HG02885 (cell line): Measurements from ENCODE around the gene SPRED2.

Experiments
- ATAC-seq: cut with Tn5 transposase; IDR thresholded peaks from one replicate; pipeline ENCODE4 v1.9.1; 2021; ENCODE audit warnings: mild to moderate bottlenecking; ENCODE audit not compliant: unreplicated experiment, poor library complexity

The SPRED2 gene

DNA sequence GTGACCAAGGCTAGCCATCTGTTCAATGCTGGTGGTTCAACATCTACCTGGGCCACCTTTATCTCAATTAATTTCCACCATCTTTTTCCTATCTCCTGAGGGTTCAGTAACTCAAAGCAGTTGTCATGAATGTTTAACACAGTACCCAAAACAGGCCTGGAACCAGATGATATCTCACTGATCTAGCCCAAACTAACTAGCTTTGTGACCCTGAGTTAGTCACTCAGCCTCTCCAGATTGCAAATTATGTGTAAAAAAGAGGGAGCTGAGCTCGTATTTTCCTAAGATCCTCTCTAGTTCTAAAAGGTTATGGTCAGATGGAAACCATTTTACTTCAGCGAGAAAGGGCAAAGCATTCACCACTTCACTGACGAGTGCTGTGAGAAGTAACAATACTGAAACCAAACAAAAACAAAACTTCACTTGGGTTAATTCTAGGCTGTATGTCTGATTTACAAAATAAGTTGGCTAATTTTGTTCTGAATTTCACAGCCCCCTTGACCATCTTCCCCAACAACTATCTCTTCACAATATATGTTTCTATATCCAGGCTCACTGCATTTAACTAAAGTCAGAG is 14.8 kb downstream of the SPRED2 start:
- no peak for ATAC-seq

GRCh38 chr2:65416945-65417344 is 15.5 kb downstream of the SPRED2 start:
- ATAC-seq, result no peak

GRCh38 chr2:65416321-65416720 is 16.1 kb downstream of the SPRED2 start:
- no peak for ATAC-seq

- ATAC-seq, result no peak
Observed at GRCh38 chr2:65415091-65415490, 17.3 kb downstream of the SPRED2 start.

DNA sequence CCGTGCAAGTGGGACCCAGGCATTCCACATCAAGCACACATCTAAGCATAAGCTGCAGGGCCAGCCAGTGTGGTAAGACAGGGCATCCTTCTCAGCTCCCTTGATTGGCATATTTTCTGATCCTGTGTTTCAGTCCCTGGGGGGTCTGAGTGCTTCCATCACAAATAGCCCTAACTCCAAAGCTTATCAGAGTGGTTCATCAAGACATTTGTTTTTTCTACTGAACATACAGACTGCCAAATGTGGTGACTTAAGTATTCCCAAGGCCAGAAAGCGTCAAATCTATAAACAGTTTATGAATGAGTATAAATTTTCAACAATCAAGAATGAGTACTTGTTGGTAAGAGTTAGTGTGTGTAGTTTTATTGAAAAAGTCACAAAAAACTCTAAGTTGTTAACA is 18.8 kb downstream of the SPRED2 start:
- no peak for ATAC-seq

GRCh38 chr2:65413106-65413505 is 19.3 kb downstream of the SPRED2 start:
- no peak for ATAC-seq

- no peak for ATAC-seq
Observed at GRCh38 chr2:65411056-65411795, 21.2 kb downstream of the SPRED2 start.

- no peak for ATAC-seq
Observed at GRCh38 chr2:65409045-65409444, 23.4 kb downstream of the SPRED2 start.

GRCh38 chr2:65407240-65407639 is 25.2 kb downstream of the SPRED2 start:
- ATAC-seq, result no peak

DNA sequence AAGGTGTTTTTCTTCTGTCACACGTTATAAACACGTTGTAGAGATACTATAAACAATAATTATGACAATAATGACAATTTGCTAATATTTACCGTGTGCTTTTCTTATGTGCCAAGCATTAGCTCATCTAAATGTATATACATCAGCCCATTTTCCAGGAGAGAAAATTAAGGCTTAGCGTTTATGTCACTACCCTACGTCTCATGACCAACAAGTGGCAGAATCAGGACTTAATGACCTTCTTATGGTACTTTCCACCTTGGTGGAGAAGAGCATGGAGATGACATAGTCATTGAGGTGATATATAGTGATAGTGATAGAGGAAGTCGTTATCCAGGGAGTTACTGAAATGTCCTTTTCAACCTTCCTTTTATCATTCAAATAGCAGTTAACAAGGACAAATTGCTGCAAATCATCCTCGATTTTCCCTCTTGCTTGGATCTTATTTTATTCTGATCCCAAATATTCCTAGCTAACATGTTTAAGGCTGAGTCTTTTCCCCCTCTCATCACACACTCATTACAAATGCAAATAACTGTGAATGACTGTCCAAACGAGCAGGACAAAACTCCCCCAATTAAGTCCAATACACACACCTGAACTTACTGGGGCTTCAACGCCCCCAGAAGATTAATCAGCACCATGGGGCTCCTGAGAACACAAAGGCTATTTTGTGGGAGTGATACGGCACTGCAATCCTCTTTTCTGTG is 27.3 kb downstream of the SPRED2 start:
- no peak for ATAC-seq

DNA sequence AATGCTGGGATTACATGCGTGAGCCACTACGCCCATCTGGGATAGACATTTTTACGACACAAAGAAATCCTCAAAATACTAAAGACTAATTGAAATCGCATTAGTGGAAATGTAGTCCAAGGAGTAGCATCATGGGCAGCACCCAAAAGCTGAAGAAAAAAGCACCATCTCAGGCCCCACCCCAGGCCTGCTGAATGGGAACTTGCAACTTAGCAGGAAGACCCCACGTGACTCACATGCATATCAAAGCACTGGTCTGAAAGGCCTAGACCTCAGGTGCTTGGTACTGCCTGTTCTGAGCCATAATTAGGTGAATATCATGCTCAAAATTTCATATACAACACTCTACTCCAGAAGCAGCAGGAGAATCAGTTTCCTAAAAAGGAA is 28.9 kb downstream of the SPRED2 start:
- ATAC-seq, result no peak

- no peak for ATAC-seq
Observed at GRCh38 chr2:65402780-65403528, 29.4 kb downstream of the SPRED2 start.

- ATAC-seq, result no peak
Observed at GRCh38 chr2:65402323-65402722, 30.1 kb downstream of the SPRED2 start.

DNA sequence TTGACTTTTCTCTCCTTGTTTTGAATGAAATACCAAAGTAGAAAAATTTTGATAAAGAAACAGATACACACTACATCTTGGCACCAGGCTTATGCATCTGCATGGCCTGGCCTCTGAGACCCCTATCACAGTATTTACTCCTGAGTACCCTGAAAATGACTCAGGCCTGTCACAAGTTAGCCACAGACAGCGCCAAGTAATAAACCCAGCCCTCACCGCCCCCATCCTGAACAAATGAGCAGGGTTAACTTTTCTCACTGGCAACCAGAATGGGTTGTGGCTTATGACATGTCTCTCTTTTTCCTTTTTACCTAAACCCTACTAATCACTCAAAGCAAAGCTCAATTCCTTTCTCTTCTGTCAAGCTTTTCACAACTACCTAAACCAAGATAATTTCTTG is 35.3 kb downstream of the SPRED2 start:
- ATAC-seq, result no peak

DNA sequence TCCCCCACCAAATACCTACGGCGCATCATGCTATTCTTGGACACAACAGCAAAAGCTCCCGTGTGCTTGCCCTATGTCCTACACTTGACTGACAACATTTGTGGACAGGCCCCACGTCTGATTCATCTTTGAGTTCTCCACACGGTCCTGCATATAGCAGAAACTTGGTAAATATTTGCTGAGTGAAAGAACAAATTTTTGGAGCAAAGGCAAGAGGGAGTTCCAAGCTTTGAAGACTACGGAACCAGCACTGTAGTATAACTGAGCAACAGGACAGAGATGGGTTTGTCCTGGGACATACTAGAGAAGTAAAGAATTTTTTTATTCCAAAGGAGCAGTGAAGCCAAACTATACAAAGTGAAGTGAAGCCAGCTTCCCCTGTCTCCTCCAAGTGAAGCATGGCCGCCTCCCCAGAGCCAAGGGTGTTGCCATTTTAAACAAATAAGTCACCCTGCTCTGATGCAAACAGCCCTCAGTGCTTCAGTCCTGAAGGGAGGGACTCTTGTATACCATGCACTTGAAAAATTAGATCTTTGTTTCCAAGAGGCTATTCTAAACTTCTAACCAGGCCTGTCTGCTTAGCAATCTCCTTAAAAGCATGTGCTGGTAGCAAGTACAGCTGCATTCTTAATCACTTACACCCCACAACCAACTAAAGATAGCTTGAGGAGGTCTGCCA is 35.9 kb downstream of the SPRED2 start:
- no peak for ATAC-seq

- ATAC-seq, result no peak
Observed at GRCh38 chr2:65395621-65396347, 36.6 kb downstream of the SPRED2 start.

- peak; percentile 24 for ATAC-seq
Observed at GRCh38 chr2:65393743-65394422, 38.5 kb downstream of the SPRED2 start.

DNA sequence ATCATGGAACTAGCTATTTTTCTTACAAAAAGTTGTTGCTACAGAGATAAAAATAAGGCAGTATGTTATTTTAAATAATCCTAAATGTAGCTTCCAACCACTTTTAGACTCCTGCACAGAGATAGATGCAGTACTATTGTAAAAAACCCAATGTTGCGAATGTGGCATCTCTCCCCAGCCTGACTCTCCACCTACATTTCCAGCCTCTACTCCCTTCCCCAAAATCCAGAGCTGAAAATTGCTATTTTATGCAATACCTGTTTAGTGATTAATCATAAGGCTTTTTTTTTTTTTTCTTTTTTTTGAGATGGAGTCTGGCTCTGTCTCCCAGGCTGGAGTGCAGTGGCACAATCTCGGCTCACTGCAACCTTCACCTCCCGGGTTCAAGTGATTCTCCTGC is 39.4 kb downstream of the SPRED2 start:
- ATAC-seq, result no peak

DNA sequence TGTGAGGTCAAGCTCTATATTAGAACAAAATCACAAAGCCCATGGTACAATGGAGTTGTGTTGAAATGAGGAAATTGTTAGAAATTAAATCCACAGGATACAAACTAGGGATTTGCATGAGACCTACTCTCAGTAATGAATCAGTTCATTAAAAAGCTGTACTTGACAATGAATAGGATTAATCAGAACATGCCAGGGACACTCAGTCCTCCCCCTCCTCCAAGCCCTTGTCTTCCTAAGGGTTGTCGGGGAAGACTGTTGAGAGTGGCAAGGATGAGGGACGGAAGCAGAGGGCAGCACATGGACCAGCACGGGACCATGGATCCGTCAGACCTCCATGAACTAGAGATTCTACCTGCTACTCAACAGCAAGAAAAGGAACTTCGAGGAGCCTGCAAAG is 39.8 kb downstream of the SPRED2 start:
- no peak for ATAC-seq
